Stomach (tissue), 9 donors: ENCODE results near the gene AUTS2. TPM values are rescaled to one million over a fixed set of nuclear protein-coding genes. Genes with fewer than 3 reads are reported as not detected.

Experiments used
- DNase-seq, 2 donors: peaks; one replicate each; pipeline versions ENCODE4 v3.0.0 to v3.0.0-alpha.2; 2013 to 2019
- H3K27ac ChIP-seq, 5 donors: fragments of 200-600 bp in 4 of 5; sonication (generic) in 4 of 5; one replicate each; pipeline ENCODE4 v1.5.1; 2013 to 2019; ENCODE audit warnings: mild to moderate bottlenecking in 1 of 5, moderate library complexity in 1 of 5
- H3K27me3 ChIP-seq, 3 donors: fragments of 200-600 bp; sonication (generic); one replicate each; pipeline ENCODE4 v1.5.1; 2017 to 2019; ENCODE audit warnings: mixed run types in 1 of 3
- H3K36me3 ChIP-seq, 4 donors: fragments of 200-600 bp; sonication (generic); 1 replicate in 3 of 4; 2 replicates in 1 of 4; pipeline ENCODE4 v1.5.1; 2016 to 2019
- H3K4me1 ChIP-seq, 4 donors: fragments of 200-600 bp; sonication (generic); one replicate each; pipeline ENCODE4 v1.5.1; 2016 to 2019
- H3K4me3 ChIP-seq, 4 donors: fragments of 200-600 bp; sonication (generic) in 3 of 4; one replicate each; pipeline ENCODE4 v1.5.1; 2016 to 2019; ENCODE audit warnings: mild to moderate bottlenecking in 1 of 4
- H3K9me3 ChIP-seq, 4 donors: fragments of 200-600 bp; sonication (generic); one replicate each; pipeline ENCODE4 v1.5.1; 2016 to 2019
- EP300 ChIP-seq: sonication (generic); formaldehyde crosslinking; IDR thresholded peaks from one replicate; pipeline ENCODE4 v1.6.1; 2017; ENCODE audit warnings: antibody characterized with exemption
- POLR2A ChIP-seq, 4 donors: fragments of 450-650 bp; IDR thresholded peaks; one replicate each; pipeline ENCODE4 v1.6.1; 2016; ENCODE audit warnings: antibody characterized with exemption in 4 of 4, control low read depth in 2 of 4, mild to moderate bottlenecking in 1 of 4, moderate library complexity in 1 of 4
- POLR2AphosphoS5 ChIP-seq, 3 donors: sonication (generic); formaldehyde crosslinking; IDR thresholded peaks; one replicate each; pipeline ENCODE4 v1.6.1; 2016; ENCODE audit warnings: antibody characterized with exemption in 3 of 3
- WGBS, 5 donors: extraction: QIAGEN DNeasy Blood & Tissue Kit in 3 of 5; methylation state at CpG; one replicate each; pipeline versions ENCODE4 v1.1.5 to v1.1.7; 2013 to 2018; 5-methylcytosine and 5-hydroxymethylcytosine counted together
- intact Hi-C: fragments of 100-400 bp; cut with DNase I; formaldehyde crosslinking; loops from one replicate; pipeline ENCODE4 v1.15.1; 2023; ENCODE audit warnings: low total_unique reads
- polyA plus RNA-seq, 3 donors: library from polyadenylated mRNA; stranded (reverse); fragments of 200-250 nt; gene quantifications; one replicate each; pipeline ENCODE4 v1.2.3, GENCODE V29; 2013
- total RNA-seq, 5 donors: library from RNA; depleted of rRNA; stranded (reverse); fragments of >200 nt; gene quantifications; one replicate each; pipeline versions ENCODE4 v1.1.0 to v1.2.3, GENCODE V29; 2014 to 2016
- TF ChIP-seq, protein P1 (sequence below), 7 experiments: fragments of 450-650 bp in 4 of 7; fragments of 200-600 bp in 3 of 7; sonication (generic) in 3 of 7; IDR thresholded peaks; one replicate each; pipeline ENCODE4 v1.5.1; 2016 to 2019; ENCODE audit warnings: antibody characterized with exemption in 7 of 7, control low read depth in 2 of 7, mild to moderate bottlenecking in 1 of 7
- donor health status: healthy with polysubstance abuse.
- donor health status: Bipolar disorder and iron deficiency.
- donor health status: healthy.

The AUTS2 gene
- total and polyA plus RNA-seq, 8 donors: 3.8 to 90.3 (median 38.1) TPM

DNA sequence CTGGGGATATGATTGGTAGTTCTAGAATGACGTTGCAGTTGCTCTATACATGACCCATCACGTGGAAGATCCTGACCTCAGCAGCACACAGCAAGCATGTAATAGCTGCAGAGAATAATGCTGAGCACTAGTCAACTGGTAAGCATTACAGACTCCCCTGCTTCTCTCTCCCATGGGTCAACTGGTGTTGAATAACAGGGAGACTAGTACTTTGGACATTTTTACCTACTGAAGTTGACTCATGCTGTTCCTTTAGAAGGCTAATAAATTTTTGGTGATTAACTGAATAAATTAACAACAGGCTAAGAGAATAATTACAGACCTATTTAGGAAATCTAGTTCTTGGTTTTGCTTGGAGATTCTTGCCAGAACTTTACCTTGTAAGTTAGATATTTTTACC lies 234.1 kb downstream of the AUTS2 start:
- TF ChIP-seq POLR2AphosphoS5 (IDR thresholded peaks at IDR 0.05) (no peak), EP300 (no peak), POLR2A (IDR thresholded peaks at IDR 0.05) (no peak)
- TF ChIP-seq, protein P1, sequence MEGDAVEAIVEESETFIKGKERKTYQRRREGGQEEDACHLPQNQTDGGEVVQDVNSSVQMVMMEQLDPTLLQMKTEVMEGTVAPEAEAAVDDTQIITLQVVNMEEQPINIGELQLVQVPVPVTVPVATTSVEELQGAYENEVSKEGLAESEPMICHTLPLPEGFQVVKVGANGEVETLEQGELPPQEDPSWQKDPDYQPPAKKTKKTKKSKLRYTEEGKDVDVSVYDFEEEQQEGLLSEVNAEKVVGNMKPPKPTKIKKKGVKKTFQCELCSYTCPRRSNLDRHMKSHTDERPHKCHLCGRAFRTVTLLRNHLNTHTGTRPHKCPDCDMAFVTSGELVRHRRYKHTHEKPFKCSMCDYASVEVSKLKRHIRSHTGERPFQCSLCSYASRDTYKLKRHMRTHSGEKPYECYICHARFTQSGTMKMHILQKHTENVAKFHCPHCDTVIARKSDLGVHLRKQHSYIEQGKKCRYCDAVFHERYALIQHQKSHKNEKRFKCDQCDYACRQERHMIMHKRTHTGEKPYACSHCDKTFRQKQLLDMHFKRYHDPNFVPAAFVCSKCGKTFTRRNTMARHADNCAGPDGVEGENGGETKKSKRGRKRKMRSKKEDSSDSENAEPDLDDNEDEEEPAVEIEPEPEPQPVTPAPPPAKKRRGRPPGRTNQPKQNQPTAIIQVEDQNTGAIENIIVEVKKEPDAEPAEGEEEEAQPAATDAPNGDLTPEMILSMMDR (IDR thresholded peaks at IDR 0.05): no peak
- Histone ChIP-seq H3K27ac (no peak overlapping the region), H3K4me1 (no peaks in the 10 kb centered on the region), H3K9me3 (no peaks in the 10 kb centered on the region), H3K27me3 (no peaks in the 10 kb centered on the region), H3K4me3 (no peak overlapping the region), H3K36me3 (no peaks in the 10 kb centered on the region)
- WGBS, 5 donors: 45 to 83% (median 69%) methylated on average over 2 of the region's 2 CpGs
- intact Hi-C loops: no loop called here
- DNase-seq: no peak

DNA sequence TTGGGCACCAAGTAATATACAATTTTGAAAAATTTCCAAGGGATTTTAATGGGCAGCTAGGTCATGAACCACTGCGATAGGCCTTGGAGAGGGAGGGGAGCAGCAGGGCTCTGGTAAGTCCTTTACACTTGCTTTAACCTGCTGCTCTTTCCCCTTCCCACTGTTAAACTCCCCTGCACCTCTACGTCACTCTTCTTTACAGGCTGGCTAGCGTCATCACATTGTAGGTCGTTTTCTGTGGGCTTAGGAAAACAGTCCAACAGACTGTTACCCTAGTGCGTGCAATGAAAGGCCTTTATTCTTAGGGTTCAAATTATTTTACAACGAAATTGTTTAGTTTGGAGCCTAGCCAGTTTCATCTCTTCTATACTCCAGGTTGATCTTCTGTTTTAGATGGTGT lies 235.7 kb downstream of the AUTS2 start:
- no peaks in the 10 kb centered on the region for H3K4me1 ChIP-seq
- H3K4me3 ChIP-seq: no peak overlapping the region
- no peak for DNase-seq
- no peaks in the 10 kb centered on the region for H3K27me3 ChIP-seq
- intact Hi-C loops: no loop called here
- TF ChIP-seq POLR2A (IDR thresholded peaks at IDR 0.05): no peak
- no peak for TF ChIP-seq EP300
- TF ChIP-seq POLR2AphosphoS5 (IDR thresholded peaks at IDR 0.05): no peak
- TF ChIP-seq, protein P1 (IDR thresholded peaks at IDR 0.05): no peak
- no peaks in the 10 kb centered on the region for H3K9me3 ChIP-seq
- H3K36me3 ChIP-seq: no peaks in the 10 kb centered on the region
- 71 to 83% (median 77%) methylated on average over 6 of the region's 6 CpGs for WGBS, 5 donors
- no peak overlapping the region for H3K27ac ChIP-seq

DNA sequence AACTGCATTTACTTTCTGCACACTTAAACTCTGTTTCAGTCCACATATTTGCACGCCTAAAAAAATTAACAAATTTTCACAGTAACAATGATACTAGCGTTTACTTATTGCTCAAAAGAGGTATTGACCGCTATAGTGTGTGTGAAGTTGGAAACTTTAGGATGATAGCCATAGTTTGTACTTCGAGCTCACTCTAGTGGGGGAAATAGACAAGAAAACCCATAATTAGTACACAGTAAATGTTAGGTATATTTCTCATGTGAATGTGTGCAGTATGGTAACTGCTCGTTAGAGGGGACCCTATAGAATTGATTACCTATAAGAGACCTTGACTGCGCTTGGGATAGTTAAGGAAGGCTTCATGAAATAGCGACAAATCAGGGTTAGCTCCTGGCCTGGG lies 238.4 kb downstream of the AUTS2 start:
- DNase-seq: no peak
- intact Hi-C loops: no loop called here
- Histone ChIP-seq H3K4me1 (no peaks in the 10 kb centered on the region), H3K27ac (no peak overlapping the region), H3K36me3 (no peaks in the 10 kb centered on the region), H3K4me3 (no peak overlapping the region), H3K9me3 (no peaks in the 10 kb centered on the region), H3K27me3 (no peaks in the 10 kb centered on the region)
- TF ChIP-seq EP300 (no peak), POLR2AphosphoS5 (IDR thresholded peaks at IDR 0.05) (no peak), POLR2A (IDR thresholded peaks at IDR 0.05) (no peak)
- TF ChIP-seq, protein P1 (IDR thresholded peaks at IDR 0.05): no peak
- 61 to 81% (median 67%) methylated on average over 7 of the region's 7 CpGs for WGBS, 5 donors

DNA sequence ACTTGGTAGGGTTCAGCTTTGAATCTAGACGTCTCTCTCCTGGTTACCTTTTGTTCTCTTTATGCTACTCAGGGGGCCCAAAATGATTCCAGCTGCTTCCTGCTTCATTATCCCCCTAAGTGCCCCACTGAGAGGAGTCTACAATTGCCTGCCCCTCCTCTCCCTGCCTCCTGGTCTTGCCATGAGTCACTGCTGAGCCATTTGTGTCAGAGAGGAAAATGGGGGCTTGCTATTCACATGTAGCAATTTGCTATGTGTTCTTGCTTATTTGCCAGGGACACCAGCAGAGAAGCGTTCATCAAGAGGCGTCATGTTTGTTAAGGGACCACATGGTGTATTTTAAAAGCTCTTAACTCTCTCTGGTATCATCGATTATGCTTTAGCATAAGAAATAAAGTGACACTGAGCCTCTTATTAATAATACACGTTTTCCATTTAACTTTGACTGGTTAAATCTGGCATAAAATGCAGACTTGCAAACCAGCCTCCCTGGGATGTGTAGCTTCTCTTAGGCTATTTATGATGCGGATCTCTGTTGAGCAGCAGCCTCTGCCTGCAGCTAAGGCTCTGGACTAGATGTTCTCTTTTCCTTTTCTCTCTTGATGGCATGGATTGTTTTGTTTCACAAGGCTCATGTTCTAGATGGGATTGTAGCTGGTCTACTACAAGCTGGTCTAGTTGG lies 239.3 kb downstream of the AUTS2 start:
- WGBS, 5 donors: 63 to 76% (median 65%) methylated on average over 6 of the region's 6 CpGs
- intact Hi-C loops: no loop called here
- Histone ChIP-seq H3K4me1 (no peaks in the 10 kb centered on the region), H3K36me3 (no peaks in the 10 kb centered on the region), H3K4me3 (no peak overlapping the region), H3K27ac (no peak overlapping the region), H3K9me3 (no peaks in the 10 kb centered on the region), H3K27me3 (no peaks in the 10 kb centered on the region)
- TF ChIP-seq, protein P1 (IDR thresholded peaks at IDR 0.05): no peak
- TF ChIP-seq POLR2A (IDR thresholded peaks at IDR 0.05) (no peak), EP300 (no peak), POLR2AphosphoS5 (IDR thresholded peaks at IDR 0.05) (no peak)
- DNase-seq: no peak
